Activated naive CD4-positive, alpha-beta T cell treated with anti-CD3 and anti-CD28 coated beads, Interleukin-2, amount 10 ng/mL, durations not matched to agents 7 days and 5 days (primary cell): Measurements from ENCODE around the gene PRRC2B.
"Not testable (repeated sequence)": the region's sequence is repeated elsewhere in the genome, so short reads cannot be mapped to it uniquely, and the experiment has no call there.

ENCODE experiments used
- CTCF ChIA-PET: fragments of 350-600 bp; sonication (Branson Sonifier 250); formaldehyde crosslinking; loops from one replicate; lab custom pipeline; 2021; ENCODE audit warnings: antibody characterized with exemption; lab: Charles Lee
- DNase-seq: peaks from one replicate; pipeline ENCODE4 v3.0.0-alpha.2; 2020
- H3K27ac Mint-ChIP-seq: one replicate; pipeline ENCODE4 v1.8.0; 2021; ENCODE audit warnings: mild to moderate bottlenecking, moderate library complexity, mixed read lengths
- H3K27me3 Mint-ChIP-seq: one replicate; pipeline ENCODE4 v1.8.0; 2021; ENCODE audit warnings: mild to moderate bottlenecking, mixed read lengths
- H3K36me3 Mint-ChIP-seq: one replicate; pipeline ENCODE4 v1.8.0; 2021; ENCODE audit warnings: mixed read lengths
- H3K4me1 Mint-ChIP-seq: one replicate; pipeline ENCODE4 v1.8.0; 2021; ENCODE audit warnings: mixed read lengths
- H3K4me3 Mint-ChIP-seq: one replicate; pipeline ENCODE4 v1.8.0; 2021; ENCODE audit warnings: mild to moderate bottlenecking, moderate library complexity, mixed read lengths
- H3K9me3 Mint-ChIP-seq: one replicate; pipeline ENCODE4 v1.8.0; 2021; ENCODE audit warnings: mixed read lengths

PRRC2B gene

DNA sequence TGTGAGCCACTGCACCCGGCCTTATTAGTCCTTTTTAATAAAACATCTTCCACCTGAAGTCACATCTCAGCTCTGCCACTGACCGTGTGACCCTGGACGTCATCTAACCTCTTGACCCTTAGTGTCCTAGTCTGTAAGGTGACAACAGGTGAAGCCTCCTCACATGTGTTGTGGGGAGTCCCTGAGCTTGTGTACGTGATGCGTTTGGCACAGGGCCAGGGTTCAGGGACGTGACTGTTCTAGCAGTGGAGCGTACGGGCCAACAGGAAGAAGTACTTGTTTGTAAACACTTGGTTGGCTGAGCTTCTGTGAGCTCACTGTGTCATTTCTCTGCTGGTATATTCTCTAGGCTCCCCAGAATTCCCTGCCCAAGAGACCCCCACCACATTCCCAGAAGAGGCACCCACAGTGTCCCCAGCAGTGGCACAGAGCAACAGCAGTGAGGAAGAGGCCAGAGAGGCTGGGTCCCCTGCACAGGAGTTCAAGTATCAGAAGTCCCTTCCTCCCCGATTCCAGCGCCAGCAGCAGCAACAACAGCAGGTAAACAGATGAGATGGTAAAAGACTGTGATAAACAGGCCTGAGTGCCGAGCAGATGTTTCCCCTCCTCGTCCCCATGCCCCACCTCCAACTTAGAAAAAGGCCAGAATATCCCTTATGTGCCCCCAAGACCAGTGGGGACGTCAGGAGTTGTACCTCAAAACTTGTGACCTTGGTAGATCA lies 73.5 kb downstream of the PRRC2B start:
- peak overlapping the region; percentile 58 for H3K27ac Mint-ChIP-seq
- H3K4me1 Mint-ChIP-seq, result no peaks in the 10 kb centered on the region
- CTCF ChIA-PET, result interaction anchor here (1.1 kb wide), 1 partner anchor 117 kb away, joined by 3 read pairs; no protein-coding TSS in a partner anchor
- H3K4me3 Mint-ChIP-seq, result no peak overlapping the region
- peaks cover 67% of the 10 kb centered on the region for H3K36me3 Mint-ChIP-seq
- H3K27me3 Mint-ChIP-seq, result no peaks in the 10 kb centered on the region
- no peaks in the 10 kb centered on the region for H3K9me3 Mint-ChIP-seq
- DNase-seq, result peak; percentile 9

DNA sequence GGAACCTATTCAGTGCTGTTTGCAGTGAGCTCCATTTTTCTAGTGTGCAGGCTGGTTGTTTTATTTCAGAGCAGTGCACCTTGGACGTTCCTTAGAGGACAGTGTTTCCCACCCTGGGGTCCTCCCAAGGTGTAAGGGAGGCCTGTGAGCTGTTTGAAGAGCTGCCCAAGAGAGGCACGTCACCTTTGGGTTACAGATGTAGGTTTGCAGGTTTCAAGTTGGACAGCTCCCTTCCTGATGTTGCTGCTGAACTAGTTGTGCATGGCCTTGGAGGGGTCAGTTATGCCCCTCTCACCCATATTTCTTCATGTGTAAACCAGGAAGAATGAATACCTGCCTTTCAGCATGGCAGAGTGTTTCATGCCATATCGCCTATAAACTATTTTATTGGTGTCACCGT lies 74.1 kb downstream of the PRRC2B start:
- peak; percentile 16 for DNase-seq
- Mint-ChIP-seq H3K27ac (no peak overlapping the region), H3K36me3 (peaks cover 69% of the 10 kb centered on the region), H3K4me1 (no peaks in the 10 kb centered on the region), H3K4me3 (no peak overlapping the region), H3K27me3 (no peaks in the 10 kb centered on the region), H3K9me3 (no peaks in the 10 kb centered on the region)
- CTCF ChIA-PET, result interaction anchor here (1.1 kb wide), 1 partner anchor 118 kb away, joined by 3 read pairs; no protein-coding TSS in a partner anchor

DNA sequence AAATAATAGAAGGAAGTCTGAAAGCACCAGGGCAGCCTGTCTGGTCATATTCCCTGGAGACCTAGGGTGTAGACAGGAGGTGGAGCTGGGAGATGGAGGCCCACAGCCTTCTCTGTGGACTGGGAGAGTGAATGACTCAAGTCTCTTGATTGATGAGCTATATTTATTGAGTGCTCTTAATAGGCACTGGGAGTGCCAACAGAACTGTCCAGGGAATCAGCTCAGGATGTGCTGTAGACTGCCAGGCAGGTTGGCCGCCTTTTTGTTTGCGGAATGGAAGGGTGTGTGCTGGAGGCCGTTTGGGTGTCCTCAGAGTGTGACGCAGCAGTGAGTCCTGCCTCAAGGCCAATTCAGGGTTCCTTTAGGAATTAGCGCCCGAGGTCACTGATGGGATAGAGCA lies 75.5 kb downstream of the PRRC2B start:
- no peak overlapping the region for H3K27ac Mint-ChIP-seq
- H3K9me3 Mint-ChIP-seq, result no peaks in the 10 kb centered on the region
- CTCF ChIA-PET, result no interaction called here
- H3K4me3 Mint-ChIP-seq, result no peak overlapping the region
- H3K27me3 Mint-ChIP-seq, result no peaks in the 10 kb centered on the region
- H3K4me1 Mint-ChIP-seq, result no peaks in the 10 kb centered on the region
- H3K36me3 Mint-ChIP-seq, result peaks cover 71% of the 10 kb centered on the region
- DNase-seq, result no peak

DNA sequence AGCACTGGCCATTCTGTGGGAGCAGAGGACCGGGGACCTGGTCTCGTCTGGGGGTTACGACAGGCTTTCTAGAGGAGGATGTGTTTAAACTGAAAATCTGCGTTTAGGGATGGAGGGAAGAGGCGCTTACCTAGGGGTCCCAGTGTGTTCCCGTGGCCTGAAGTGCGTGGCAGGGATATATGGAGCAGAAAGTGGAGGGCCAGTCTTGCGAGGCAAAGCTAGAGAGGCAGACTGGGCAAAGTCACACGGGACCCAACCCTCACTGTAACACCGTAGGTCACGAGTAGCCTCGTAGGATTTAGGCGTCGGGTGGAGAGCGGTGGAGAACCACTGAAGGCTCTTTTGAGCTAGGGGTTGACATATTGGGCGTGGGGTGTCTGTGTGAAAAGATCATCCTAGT lies 76.1 kb downstream of the PRRC2B start:
- Mint-ChIP-seq H3K36me3 (peaks cover 70% of the 10 kb centered on the region), H3K4me1 (no peaks in the 10 kb centered on the region), H3K27me3 (no peaks in the 10 kb centered on the region), H3K9me3 (no peaks in the 10 kb centered on the region), H3K4me3 (no peak overlapping the region), H3K27ac (no peak overlapping the region)
- DNase-seq, result peak; percentile 17
- CTCF ChIA-PET, result no interaction called here

DNA sequence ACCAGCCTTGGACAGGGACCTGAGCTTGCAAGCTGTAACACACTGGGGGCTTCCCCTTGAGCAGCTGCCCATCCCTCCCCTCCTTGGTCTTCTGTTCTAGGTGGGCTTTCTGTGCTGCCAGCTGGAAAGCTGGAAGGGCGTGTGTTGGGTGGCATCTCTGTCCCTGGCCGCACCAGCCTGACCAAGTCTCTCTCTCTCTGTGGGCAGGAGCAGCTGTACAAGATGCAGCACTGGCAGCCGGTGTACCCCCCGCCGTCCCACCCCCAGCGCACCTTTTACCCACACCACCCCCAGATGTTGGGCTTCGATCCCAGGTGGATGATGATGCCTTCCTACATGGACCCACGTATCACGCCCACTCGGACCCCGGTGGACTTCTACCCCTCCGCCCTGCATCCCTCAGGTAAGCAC lies 76.7 kb downstream of the PRRC2B start:
- Mint-ChIP-seq H3K4me3 (no peak overlapping the region), H3K9me3 (no peaks in the 10 kb centered on the region), H3K27me3 (no peaks in the 10 kb centered on the region), H3K27ac (no peak overlapping the region), H3K36me3 (peaks cover 69% of the 10 kb centered on the region), H3K4me1 (no peaks in the 10 kb centered on the region)
- peak; percentile 19 for DNase-seq
- CTCF ChIA-PET, result no interaction called here

DNA sequence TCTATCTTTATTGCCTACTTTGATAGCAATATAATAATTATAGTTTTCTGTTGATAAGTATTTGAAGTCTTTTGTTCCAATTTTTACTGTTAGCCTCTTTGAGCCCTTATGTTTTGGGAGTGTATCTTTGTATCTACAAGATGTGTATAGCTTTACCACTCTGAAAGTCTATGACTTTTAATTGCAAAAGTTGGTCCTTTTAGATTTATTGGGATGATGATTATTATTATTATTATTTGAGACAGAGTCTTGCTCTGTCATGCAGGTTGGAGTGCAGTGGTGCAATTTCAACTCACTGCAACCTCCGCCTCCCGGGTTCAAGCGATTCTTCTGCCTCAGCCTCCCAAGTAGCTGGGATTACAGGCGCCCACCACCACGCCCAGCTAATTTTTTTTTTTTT lies 78.2 kb downstream of the PRRC2B start:
- H3K27me3 Mint-ChIP-seq, DNase-seq, H3K4me1 Mint-ChIP-seq, H3K9me3 Mint-ChIP-seq, H3K4me3 Mint-ChIP-seq, H3K27ac Mint-ChIP-seq, CTCF ChIA-PET: not testable (repeated sequence)
- peaks cover 65% of the 10 kb centered on the region for H3K36me3 Mint-ChIP-seq

DNA sequence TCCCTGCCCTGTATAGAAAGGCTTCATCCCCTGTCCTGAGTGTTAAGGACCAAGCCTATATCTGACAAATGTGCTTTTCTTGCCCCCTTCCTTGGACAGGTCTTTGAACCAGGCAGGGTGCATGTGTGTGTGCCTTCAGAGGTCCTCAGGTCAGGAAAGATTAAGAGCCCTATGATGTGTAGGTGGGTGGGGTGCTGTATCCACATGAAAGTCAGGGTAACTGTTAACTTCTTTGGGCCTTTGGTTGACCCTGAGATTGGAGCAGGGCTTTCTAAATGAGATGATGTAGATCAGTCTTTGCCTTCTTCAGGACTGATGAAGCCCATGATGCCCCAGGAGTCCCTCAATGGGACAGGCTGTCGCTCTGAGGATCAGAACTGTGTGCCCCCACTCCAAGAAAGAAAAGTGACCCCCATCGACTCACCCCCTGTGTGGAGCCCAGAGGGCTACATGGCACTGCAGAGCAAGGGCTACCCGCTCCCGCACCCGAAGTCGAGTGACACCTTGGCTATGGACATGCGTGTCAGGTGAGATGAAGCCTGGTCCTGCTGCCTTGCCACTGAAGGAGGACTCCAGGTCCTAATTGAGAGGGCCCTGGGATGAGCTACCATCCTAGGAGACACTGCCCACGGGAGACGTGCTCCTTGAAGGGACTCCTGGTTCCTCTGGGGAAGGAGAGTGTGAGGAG lies 79.5 kb downstream of the PRRC2B start:
- no peaks in the 10 kb centered on the region for H3K27me3 Mint-ChIP-seq
- no peak overlapping the region for H3K27ac Mint-ChIP-seq
- CTCF ChIA-PET, result interaction anchor here (0.8 to 1.7 kb wide), 3 partner anchors 36 to 67 kb away, joined by 3 to 8 read pairs (median 3); no protein-coding TSS in a partner anchor
- peaks cover 3% of the 10 kb centered on the region for H3K4me1 Mint-ChIP-seq
- DNase-seq, result peak; percentile 16
- H3K4me3 Mint-ChIP-seq, result no peak overlapping the region
- no peaks in the 10 kb centered on the region for H3K9me3 Mint-ChIP-seq
- H3K36me3 Mint-ChIP-seq, result peaks cover 62% of the 10 kb centered on the region

DNA sequence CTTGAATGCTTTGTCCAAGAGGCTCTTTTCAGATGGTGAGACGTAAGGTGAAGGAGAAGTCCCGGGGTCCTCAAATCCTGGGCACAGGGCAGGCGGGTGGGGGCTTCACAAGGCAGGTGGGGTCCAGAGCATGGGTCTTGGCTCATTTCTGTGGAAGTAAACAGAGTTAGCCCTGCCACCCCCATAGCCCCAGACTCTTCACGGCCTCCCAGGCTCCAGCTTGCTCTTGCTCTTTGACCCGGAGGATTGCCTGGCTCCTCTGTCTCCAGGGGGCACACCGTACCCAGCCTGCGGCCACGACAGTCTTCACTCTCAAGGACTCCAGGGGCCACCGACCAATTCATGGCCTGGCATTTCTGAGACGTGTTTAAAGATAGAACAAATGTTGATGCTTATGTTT lies 80.0 kb downstream of the PRRC2B start:
- Mint-ChIP-seq H3K4me1 (peaks cover 3% of the 10 kb centered on the region), H3K27me3 (no peaks in the 10 kb centered on the region), H3K27ac (no peak overlapping the region), H3K9me3 (no peaks in the 10 kb centered on the region), H3K36me3 (peaks cover 62% of the 10 kb centered on the region), H3K4me3 (no peak overlapping the region)
- peak; percentile 14 for DNase-seq
- CTCF ChIA-PET, result interaction anchor here (0.8 to 1.7 kb wide), 3 partner anchors 37 to 68 kb away, joined by 3 to 8 read pairs (median 3); no protein-coding TSS in a partner anchor

DNA sequence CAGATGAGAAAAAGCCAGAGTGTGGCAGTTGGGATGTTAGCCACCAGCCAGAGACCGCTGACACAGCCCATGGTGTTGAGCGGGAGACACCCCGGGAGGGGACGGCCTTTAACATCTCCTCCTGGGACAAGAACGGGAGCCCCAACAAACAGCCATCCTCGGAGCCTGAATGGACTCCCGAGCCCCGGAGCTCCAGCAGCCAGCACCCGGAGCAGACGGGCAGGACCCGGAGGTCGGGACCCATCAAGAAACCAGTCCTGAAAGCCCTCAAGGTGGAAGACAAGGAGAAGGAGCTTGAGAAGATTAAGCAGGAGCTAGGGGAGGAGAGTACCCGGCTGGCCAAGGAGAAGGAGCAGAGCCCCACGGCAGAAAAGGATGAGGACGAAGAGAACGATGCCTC lies 80.8 kb downstream of the PRRC2B start:
- Mint-ChIP-seq H3K4me1 (peaks cover 3% of the 10 kb centered on the region), H3K27ac (peak overlapping the region; percentile 33), H3K27me3 (no peaks in the 10 kb centered on the region), H3K4me3 (no peak overlapping the region), H3K36me3 (peaks cover 65% of the 10 kb centered on the region), H3K9me3 (no peaks in the 10 kb centered on the region)
- CTCF ChIA-PET, result interaction anchor here (0.8 to 1.7 kb wide), 4 partner anchors 25 to 68 kb away, joined by 3 to 8 read pairs (median 4); no protein-coding TSS in a partner anchor
- peak; percentile 20 for DNase-seq

DNA sequence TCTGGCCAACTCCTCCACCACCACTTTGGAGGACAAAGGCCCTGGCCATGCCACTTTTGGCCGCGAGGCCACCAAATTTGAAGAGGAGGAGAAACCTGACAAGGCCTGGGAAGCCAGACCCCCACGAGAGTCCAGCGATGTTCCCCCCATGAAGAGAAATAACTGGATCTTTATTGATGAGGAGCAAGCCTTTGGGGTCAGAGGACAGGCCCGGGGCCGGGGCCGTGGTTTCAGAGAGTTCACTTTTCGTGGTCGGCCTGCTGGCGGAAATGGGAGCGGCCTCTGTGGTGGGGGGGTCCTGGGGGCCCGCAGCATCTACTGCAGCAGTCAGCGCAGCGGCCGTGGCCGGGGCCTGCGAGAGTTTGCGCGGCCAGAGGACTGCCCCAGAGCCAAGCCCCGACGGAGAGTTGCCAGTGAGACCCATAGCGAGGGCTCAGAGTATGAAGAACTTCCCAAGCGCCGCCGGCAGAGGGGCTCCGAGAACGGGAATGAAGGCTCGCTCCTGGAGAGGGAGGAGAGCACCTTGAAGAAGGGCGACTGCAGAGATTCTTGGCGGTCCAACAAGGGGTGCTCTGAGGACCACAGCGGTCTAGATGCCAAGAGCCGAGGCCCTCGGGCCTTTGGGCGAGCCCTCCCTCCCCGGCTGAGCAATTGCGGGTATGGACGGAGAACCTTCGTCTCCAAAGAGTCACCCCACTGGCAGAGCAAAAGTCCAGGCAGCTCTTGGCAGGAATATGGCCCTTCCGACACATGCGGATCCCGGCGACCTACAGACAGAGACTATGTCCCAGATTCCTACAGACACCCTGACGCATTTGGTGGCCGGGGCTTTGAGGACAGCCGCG lies 81.4 kb downstream of the PRRC2B start:
- peaks cover 64% of the 10 kb centered on the region for H3K36me3 Mint-ChIP-seq
- H3K27ac Mint-ChIP-seq, result peak overlapping the region; percentile 33
- CTCF ChIA-PET, result interaction anchor here (1.0 to 1.4 kb wide), 3 partner anchors 10 to 125 kb away, joined by 3 to 4 read pairs (median 4); no protein-coding TSS in a partner anchor
- no peaks in the 10 kb centered on the region for H3K9me3 Mint-ChIP-seq
- no peaks in the 10 kb centered on the region for H3K27me3 Mint-ChIP-seq
- H3K4me1 Mint-ChIP-seq, result peaks cover 3% of the 10 kb centered on the region
- H3K4me3 Mint-ChIP-seq, result no peak overlapping the region
- DNase-seq, result no peak

DNA sequence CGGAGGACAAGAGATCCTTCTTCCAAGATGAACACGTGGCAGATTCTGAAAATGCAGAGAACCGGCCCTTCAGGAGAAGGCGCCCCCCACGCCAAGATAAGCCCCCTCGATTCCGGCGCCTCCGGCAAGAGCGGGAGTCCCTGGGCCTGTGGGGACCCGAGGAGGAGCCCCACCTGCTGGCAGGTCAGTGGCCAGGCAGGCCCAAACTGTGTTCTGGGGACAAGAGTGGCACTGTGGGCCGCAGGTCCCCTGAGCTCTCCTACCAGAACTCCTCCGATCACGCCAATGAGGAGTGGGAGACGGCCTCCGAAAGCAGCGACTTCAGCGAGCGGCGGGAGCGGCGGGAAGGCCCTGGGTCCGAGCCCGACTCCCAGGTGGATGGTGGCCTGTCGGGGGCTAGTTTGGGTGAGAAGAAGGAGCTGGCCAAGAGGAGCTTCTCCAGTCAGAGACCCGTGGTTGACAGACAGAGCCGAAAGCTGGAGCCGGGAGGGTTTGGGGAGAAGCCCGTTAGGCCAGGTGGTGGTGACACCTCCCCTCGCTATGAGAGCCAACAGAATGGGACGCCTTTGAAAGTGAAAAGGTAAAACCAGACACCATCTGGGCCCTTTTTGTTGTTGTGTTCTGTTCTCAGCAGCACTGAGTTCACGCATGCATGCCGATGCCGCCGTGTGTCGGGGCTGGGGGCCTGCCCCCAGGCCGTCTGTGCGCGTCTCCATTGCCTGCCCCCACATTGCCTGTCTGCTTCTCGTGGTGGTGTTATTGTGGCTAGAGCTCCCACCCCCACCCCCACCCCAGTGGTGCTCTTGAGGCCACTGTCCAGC lies 82.3 kb downstream of the PRRC2B start:
- H3K36me3 Mint-ChIP-seq, result peaks cover 61% of the 10 kb centered on the region
- peaks cover 3% of the 10 kb centered on the region for H3K4me1 Mint-ChIP-seq

DNA sequence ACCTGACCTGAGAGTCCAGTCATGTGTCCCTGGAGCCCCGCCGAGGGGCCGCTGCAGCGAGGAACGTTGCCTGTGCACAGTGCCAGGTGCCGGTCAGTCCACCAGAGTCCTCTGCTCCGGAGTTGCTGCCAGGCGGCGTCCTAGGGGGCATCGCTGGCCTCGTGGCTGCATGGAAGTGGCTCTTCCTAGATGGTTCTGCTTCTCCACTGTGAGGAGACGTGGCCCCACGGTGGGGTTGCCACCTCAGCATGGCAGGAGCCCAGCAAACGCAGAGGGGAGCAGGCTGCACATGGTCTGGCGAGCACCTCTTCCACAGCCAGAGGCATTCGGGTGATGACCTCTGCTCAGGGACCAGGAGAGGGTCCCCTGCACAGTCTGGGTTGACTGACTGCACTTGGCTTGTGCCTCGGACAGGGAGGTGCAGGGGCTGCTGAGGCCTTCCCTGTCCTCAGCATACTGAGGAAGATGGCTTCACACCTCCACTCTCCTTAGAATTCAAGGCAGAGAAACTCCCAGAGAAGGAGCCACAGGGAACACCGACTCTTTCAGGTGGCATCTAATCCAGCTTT lies 83.0 kb downstream of the PRRC2B start:
- H3K27me3 Mint-ChIP-seq, result no peaks in the 10 kb centered on the region

More for the DNA sequence above, 82.3 kb downstream of the PRRC2B start:
- no peak for DNase-seq
- H3K9me3 Mint-ChIP-seq, result no peaks in the 10 kb centered on the region
- H3K27ac Mint-ChIP-seq, result no peak overlapping the region
- CTCF ChIA-PET, result interaction anchor here (1.2 to 1.4 kb wide), 2 partner anchors 11 to 126 kb away, joined by 3 to 4 read pairs; no protein-coding TSS in a partner anchor
- no peaks in the 10 kb centered on the region for H3K27me3 Mint-ChIP-seq
- H3K4me3 Mint-ChIP-seq, result no peak overlapping the region

DNA sequence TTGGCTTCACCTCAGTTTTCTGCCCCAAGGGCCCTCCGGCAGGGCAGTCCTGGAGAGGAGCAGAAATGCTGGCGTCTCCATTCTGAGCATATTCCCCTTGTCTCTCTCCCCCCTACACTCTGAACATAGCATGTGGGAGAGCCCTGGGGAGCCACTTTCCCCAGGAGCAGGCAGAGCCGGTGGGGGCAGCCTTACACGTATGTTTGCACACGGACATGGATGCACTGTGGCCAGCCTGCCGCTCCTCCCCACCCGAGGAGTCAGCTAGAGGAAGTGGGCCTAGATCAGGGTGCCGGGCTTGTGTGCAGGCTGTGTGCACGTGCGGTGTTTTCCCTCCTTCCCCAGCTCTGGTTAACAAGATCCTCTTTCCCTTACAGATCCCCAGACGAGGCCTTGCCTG lies 83.5 kb downstream of the PRRC2B start:
- no peak overlapping the region for H3K27ac Mint-ChIP-seq
- CTCF ChIA-PET, result interaction anchor here (0.5 to 3.1 kb wide), 7 partner anchors 67 to 180 kb away, joined by 3 to 19 read pairs (median 4); no protein-coding TSS in a partner anchor
- H3K27me3 Mint-ChIP-seq, result no peaks in the 10 kb centered on the region
- no peak overlapping the region for H3K4me3 Mint-ChIP-seq
- H3K36me3 Mint-ChIP-seq, result peaks cover 64% of the 10 kb centered on the region
- no peak for DNase-seq
- no peaks in the 10 kb centered on the region for H3K9me3 Mint-ChIP-seq
- peaks cover 3% of the 10 kb centered on the region for H3K4me1 Mint-ChIP-seq

More for the DNA sequence above, 83.0 kb downstream of the PRRC2B start:
- Mint-ChIP-seq H3K27ac (no peak overlapping the region), H3K4me3 (no peak overlapping the region), H3K9me3 (no peaks in the 10 kb centered on the region), H3K4me1 (peaks cover 3% of the 10 kb centered on the region), H3K36me3 (peaks cover 59% of the 10 kb centered on the region)
- CTCF ChIA-PET, result interaction anchor here (1.2 to 3.1 kb wide), 5 partner anchors 12 to 127 kb away, joined by 3 to 19 read pairs (median 4); no protein-coding TSS in a partner anchor
- DNase-seq, result no peak
